HTERT RPE-1 (cell line): ENCODE measurements around the gene BUB1B.

Source experiments
- in situ Hi-C: fragments of 300-500 bp; cut with MboI; formaldehyde crosslinking; loops from 4 replicates; pipeline ENCODE4 v1.14.3; 2020; ENCODE audit warnings: low sequenced_read_pairs

Gene BUB1B

GRCh38 chr15:40175160-40175559 is 14.3 kb downstream of the BUB1B start:
- in situ Hi-C loops = no loop called here

- in situ Hi-C loops = no loop called here
These were observed 21.6 kb downstream of the BUB1B start for GRCh38 chr15:40182358-40183029.

- in situ Hi-C loops = no loop called here
These were observed 23.0 kb downstream of the BUB1B start for GRCh38 chr15:40183636-40184463.

- in situ Hi-C loops = no loop called here
These were observed 29.7 kb downstream of the BUB1B start for GRCh38 chr15:40190591-40190990.

- in situ Hi-C loops = no loop called here
These were observed 32.1 kb downstream of the BUB1B start for GRCh38 chr15:40192942-40193341.

- in situ Hi-C loops = no loop called here
These were observed 36.6 kb downstream of the BUB1B start for GRCh38 chr15:40197434-40197833.

- in situ Hi-C loops = no loop called here
These were observed 37.7 kb downstream of the BUB1B start for GRCh38 chr15:40198355-40199085.

- in situ Hi-C loops = no loop called here
These were observed 43.2 kb downstream of the BUB1B start for GRCh38 chr15:40204100-40204499.

- in situ Hi-C loops = no loop called here
These were observed 56.4 kb downstream of the BUB1B start for GRCh38 chr15:40217166-40217824.

GRCh38 chr15:40219801-40220200 is 58.9 kb downstream of the BUB1B start:
- in situ Hi-C loops = no loop called here

- in situ Hi-C loops = no loop called here
These were observed 61.3 kb downstream of the BUB1B start for GRCh38 chr15:40222131-40222530.

GRCh38 chr15:40226736-40227135 is 65.9 kb downstream of the BUB1B start:
- in situ Hi-C loops = no loop called here

GRCh38 chr15:40229316-40229715 is 68.4 kb downstream of the BUB1B start:
- in situ Hi-C loops = no loop called here

GRCh38 chr15:40229956-40230355 is 69.1 kb downstream of the BUB1B start:
- in situ Hi-C loops = no loop called here

- in situ Hi-C loops = no loop called here
These were observed 71.8 kb downstream of the BUB1B start for GRCh38 chr15:40232625-40233070.

GRCh38 chr15:40233727-40234577 is 73.1 kb downstream of the BUB1B start:
- in situ Hi-C loops = no loop called here

GRCh38 chr15:40234783-40235182 is 73.9 kb downstream of the BUB1B start:
- in situ Hi-C loops = no loop called here

- in situ Hi-C loops = no loop called here
These were observed 74.5 kb downstream of the BUB1B start for GRCh38 chr15:40235201-40235885.

GRCh38 chr15:40238532-40239403 is 77.9 kb downstream of the BUB1B start, which contains the start of gene PAK6:
TSS of gene PAK6 (plus strand) at chr15:40239063. CDS start at chr15:40264786, 25,723 bp downstream.
- in situ Hi-C loops = no loop called here
